K562 (cell line): ENCODE measurements around the gene IQSEC3. TPM values are rescaled to one million over a fixed set of nuclear protein-coding genes. Genes with fewer than 3 reads are reported as not detected.

Source experiments
- ATAC-seq: fragments of 200-7000 bp; cut with Tn5 transposase; 3 replicates; pipeline ENCODE4 v1.9.1; 2020; ENCODE audit warnings: moderate library complexity
- BruUV-seq: library from RNA; stranded (reverse); fragments of 400-500 nt; replicated peaks from 2 replicates; lab custom pipeline; 2021; lab: Mats Ljungman, UMichigan
- CTCF ChIA-PET: fragments of 300-600 bp; formaldehyde crosslinking; extraction: SDS; loops from one replicate; lab custom pipeline; 2021; ENCODE audit warnings: low intra/inter-chr PET ratio; lab: Yijun Ruan, JAX
- POLR2A ChIA-PET: fragments of 300-600, 350-650 bp; sonication (Branson Sonifier 250); formaldehyde crosslinking; extraction: SDS; loops from one replicate; lab custom pipeline; 2021; ENCODE audit warnings: antibody characterized with exemption, inconsistent platforms; lab: Yijun Ruan, JAX
- DNase-seq, 4 experiments: peaks; one replicate each; pipeline versions ENCODE4 v3.0.0 to v3.0.0-alpha.2; 2011 to 2018; ENCODE audit warnings: low spot score in 3 of 4, mixed read lengths in 3 of 4; ENCODE audit errors: extremely low read depth in 1 of 4
- FAIRE-seq: peaks from 2 replicates; lab custom pipeline; 2011; peaks lifted over from hg19 to GRCh38; lab: Jason Lieb, UNC
- H2AFZ ChIP-seq: 2 replicates; pipeline ENCODE4 v1.6.0; 2011; ENCODE audit warnings: low read depth, low read length, control low read depth, inconsistent platforms
- H3K27ac ChIP-seq: fragments of 200-600 bp; 3 replicates; pipeline ENCODE4 v1.8.0; 2011; ENCODE audit warnings: low read depth, mild to moderate bottlenecking, control low read depth, inconsistent platforms, low read length, moderate library complexity, mixed read lengths; ENCODE audit errors: extremely low read depth
- H3K27me3 ChIP-seq, 2 experiments: fragments of 300-600 bp in 1 of 2; 2 replicates in 1 of 2; 3 replicates in 1 of 2; pipeline versions ENCODE4 v1.6.0 to v1.8.0; 2011; ENCODE audit warnings: inconsistent platforms in 2 of 2, low read length in 2 of 2, mild to moderate bottlenecking in 1 of 2, mixed read lengths in 1 of 2, moderate library complexity in 1 of 2; ENCODE audit not compliant: control insufficient read depth in 2 of 2, insufficient read depth in 2 of 2
- H3K36me3 ChIP-seq: fragments of 300-600 bp; 3 replicates; pipeline ENCODE4 v1.8.0; 2011; ENCODE audit warnings: mild to moderate bottlenecking, low read length, inconsistent platforms; ENCODE audit not compliant: control insufficient read depth, insufficient read depth
- H3K4me1 ChIP-seq, 2 experiments: fragments of 200-600 bp in 1 of 2; replicated peaks in 1 of 2; 2 replicates in 1 of 2; 3 replicates in 1 of 2; pipeline versions ENCODE4 v1.5.1 to v1.8.0; 2011; ENCODE audit warnings: inconsistent platforms in 2 of 2, low read length in 2 of 2, mild to moderate bottlenecking in 1 of 2, mixed read lengths in 1 of 2, moderate library complexity in 1 of 2; ENCODE audit not compliant: control insufficient read depth in 2 of 2, insufficient read depth in 2 of 2
- H3K4me2 ChIP-seq: 2 replicates; pipeline ENCODE4 v1.6.1; 2011; ENCODE audit warnings: low read length, control low read depth, inconsistent platforms, mixed read lengths; ENCODE audit not compliant: insufficient read depth
- H3K4me3 ChIP-seq: fragments of 200-600 bp; sonication (generic), shearing (Covaris generic); 2 replicates; pipeline ENCODE4 v1.5.1; 2016; ENCODE audit warnings: control low read depth, inconsistent platforms
- H3K79me2 ChIP-seq: fragments of 200-600 bp; 3 replicates; pipeline ENCODE4 v1.8.0; 2011; ENCODE audit warnings: low read length, inconsistent platforms; ENCODE audit not compliant: control insufficient read depth, insufficient read depth
- H3K9ac ChIP-seq, 2 experiments: 2 replicates each; pipeline versions ENCODE4 v1.6.0 to v1.6.1; 2011; ENCODE audit warnings: low read depth in 2 of 2, low read length in 2 of 2, control low read depth in 1 of 2, inconsistent platforms in 1 of 2, mild to moderate bottlenecking in 1 of 2, mixed read lengths in 1 of 2; ENCODE audit not compliant: insufficient read depth in 1 of 2
- H3K9me1 ChIP-seq: one replicate; pipeline ENCODE4 v1.6.0; 2011; ENCODE audit warnings: inconsistent platforms, mild to moderate bottlenecking, low read length, moderate library complexity; ENCODE audit not compliant: control insufficient read depth, insufficient read depth
- H3K9me3 ChIP-seq: replicated peaks from 2 replicates; pipeline ENCODE4 v1.5.1; 2011; ENCODE audit warnings: low read depth, low read length, inconsistent platforms; ENCODE audit not compliant: control insufficient read depth, insufficient read depth
- H4K20me1 ChIP-seq: replicated peaks from 2 replicates; pipeline ENCODE4 v1.6.1; 2011; ENCODE audit warnings: low read length, inconsistent platforms, mixed read lengths; ENCODE audit not compliant: control insufficient read depth, insufficient read depth
- E4F1 ChIP-seq: fragments of 250-450 bp; sonication (Bioruptor Pico); IDR thresholded peaks from 2 replicates; pipeline ENCODE4 v1.5.0; 2021; ENCODE audit warnings: mild to moderate bottlenecking, borderline replicate concordance
- PHF8 ChIP-seq: fragments of 200-600 bp; sonication (generic); IDR thresholded peaks from 2 replicates; pipeline ENCODE4 v1.6.1; 2012; ENCODE audit warnings: mixed run types, mild to moderate bottlenecking, inconsistent platforms, low read length, moderate library complexity, borderline replicate concordance
- PKNOX1 ChIP-seq: fragments of 450-650 bp; IDR thresholded peaks from 2 replicates; pipeline ENCODE4 v1.6.1; 2016
- YY1 ChIP-seq, 3 experiments: IDR thresholded peaks; 2 replicates each; pipeline ENCODE4 v1.6.1; 2011; ENCODE audit warnings: low read length in 2 of 3, mild to moderate bottlenecking in 2 of 3, moderate library complexity in 2 of 3, borderline replicate concordance in 1 of 3, control low read depth in 1 of 3, low read depth in 1 of 3; ENCODE audit not compliant: insufficient read depth in 3 of 3, insufficient replicate concordance in 2 of 3, control insufficient read depth in 1 of 3, insufficient read length in 1 of 3; ENCODE audit errors: extremely low read depth in 1 of 3
- WGBS: fragments of 100-300 bp; shearing (Covaris generic); methylation state at CpG from one replicate; pipeline ENCODE4 v1.1.6; 2016; ENCODE audit warnings: low coverage, mixed read lengths; ENCODE audit not compliant: insufficient coverage; ENCODE audit errors: missing lambda C conversion rate; 5-methylcytosine and 5-hydroxymethylcytosine counted together
- in situ Hi-C: fragments of 300-500 bp; cut with MboI; formaldehyde crosslinking; loops from 4 replicates; pipeline ENCODE4 v1.15.0; 2018; ENCODE audit warnings: inconsistent platforms, mixed read lengths
- intact Hi-C: fragments of 100-400 bp; cut with micrococcal nuclease; formaldehyde crosslinking; loops from 2 replicates; pipeline ENCODE4 v1.14.2; 2022
- polyA plus RNA-seq, 8 experiments: library from polyadenylated mRNA; depleted of rRNA in 4 of 8; stranded (reverse) in 5 of 8; unstranded in 3 of 8; fragments of >200 nt; fragmentation: Nextera tagmentation in 2 of 8; fragmentation: Illumina TruSeq in 1 of 8; extraction: Ambion mirVana in 2 of 8; extraction: Trizol in 1 of 8; gene quantifications; 2 replicates each; pipeline versions ENCODE4 v1.2.1 to v1.2.3, GENCODE V29; 2011 to 2014; ENCODE audit warnings: inconsistent platforms in 1 of 8, missing spikeins in 1 of 8
- total RNA-seq, 7 experiments: library from RNA; depleted of rRNA in 6 of 7; stranded (reverse); fragments of >200 nt in 6 of 7; fragmentation: Illumina TruSeq in 2 of 7; extraction: Trizol in 2 of 7; gene quantifications; 2 replicates each; pipeline versions ENCODE4 v1.2.1 to v1.2.3, GENCODE V29; 2011 to 2021; ENCODE audit warnings: low replicate concordance in 1 of 7

Gene IQSEC3
- total and polyA plus RNA-seq, 9 of the 15 experiments (the other 6 are each of a cell fraction or from before 2014, with no cell fraction given) = under 0.01 to 0.25 (median 0.08) TPM; not detected in 3

- TF ChIP-seq E4F1 (CRISPR knock-in tag) = no peak
- peak; percentile 96 for TF ChIP-seq PKNOX1
Observed at GRCh38 chr12:101969-102878, 35.7 kb downstream of the IQSEC3 start (continued).

- Histone ChIP-seq H3K79me2 (no peaks in the 10 kb centered on the region), H2AFZ (peak overlapping the region; percentile 89), H3K9me1 (no peaks in the 10 kb centered on the region), H3K4me2 (peak overlapping the region; percentile 55), H3K36me3 (no peaks in the 10 kb centered on the region), H3K9me3 (no peaks in the 10 kb centered on the region), H3K4me1 (peaks cover 38 to 39% of the 10 kb centered on the region in 2 experiments)
- intact Hi-C loops = no loop called here
- CTCF ChIA-PET = no interaction called here
- no peak for ATAC-seq
- in situ Hi-C loops = no loop called here
- TF ChIP-seq YY1 (IDR thresholded peaks at IDR 0.05; ENCODE audit: borderline replicate concordance in 1 of 3, control insufficient read depth in 1 of 3, extremely low read depth in 1 of 3, insufficient read depth in 3 of 3, insufficient read length in 1 of 3, insufficient replicate concordance in 2 of 3, low read depth in 1 of 3, low read length in 2 of 3) (no peak), PHF8 (peak; percentile 14; the same call in 1 of the 2 replicates)
- TF ChIP-seq, all 486 proteins: peak for 1
- peak overlapping the region in 1 of 2 experiments; percentile 61; a peak in 1 of 4 replicates for H3K9ac ChIP-seq
- FAIRE-seq = no peak
- peaks cover 0 to 8% of the 10 kb centered on the region in 2 experiments; a peak in 3 of 5 replicates for H3K27me3 ChIP-seq
- POLR2A ChIA-PET = no interaction called here
- H3K4me3 ChIP-seq = no peak overlapping the region
- no TSS peak for BruUV-seq
- H4K20me1 ChIP-seq = no peaks in the 10 kb centered on the region
- DNase-seq = no peak
- peak overlapping the region; percentile 16; the same call in 1 of the 3 replicates for H3K27ac ChIP-seq
- 60% methylated on average over 5 of the region's 7 CpGs for WGBS
Observed at GRCh38 chr12:102879-103168, 36.3 kb downstream of the IQSEC3 start.
